Neural progenitor cell (in vitro differentiated cells): ENCODE data around the gene AP2A1. TPM values are rescaled to one million over a fixed set of nuclear protein-coding genes. Genes with fewer than 3 reads are reported as not detected.

Experiments used
- DNase-seq: peaks from one replicate; pipeline ENCODE4 v3.0.0-alpha.2; 2016; ENCODE audit warnings: low spot score
- H2AFZ ChIP-seq: fragments of 200-600 bp; sonication (generic); replicated peaks from 2 replicates; pipeline ENCODE4 v1.6.1; 2016; ENCODE audit warnings: antibody characterized with exemption
- H3F3A ChIP-seq: fragments of 200-600 bp; sonication (generic); 2 replicates; pipeline ENCODE4 v1.6.1; 2016; ENCODE audit warnings: antibody characterized with exemption, low read depth
- H3K27ac ChIP-seq: fragments of 200-600 bp; sonication (generic); 2 replicates; pipeline ENCODE4 v1.5.1; 2016; ENCODE audit warnings: mild to moderate bottlenecking
- H3K27me3 ChIP-seq: fragments of 200-600 bp; sonication (generic); 2 replicates; pipeline ENCODE4 v1.6.1; 2016; ENCODE audit warnings: mild to moderate bottlenecking, moderate library complexity
- H3K36me3 ChIP-seq: fragments of 200-600 bp; sonication (generic); 2 replicates; pipeline ENCODE4 v1.5.1; 2016
- H3K4me1 ChIP-seq: fragments of 200-600 bp; sonication (generic); 2 replicates; pipeline ENCODE4 v1.6.1; 2016; ENCODE audit warnings: mixed run types
- H3K4me2 ChIP-seq: fragments of 200-600 bp; sonication (generic); 2 replicates; pipeline ENCODE4 v1.6.1; 2016
- H3K4me3 ChIP-seq: fragments of 200-600 bp; sonication (generic); 2 replicates; pipeline ENCODE4 v1.5.1; 2016
- H3K79me2 ChIP-seq: fragments of 200-600 bp; sonication (generic); 2 replicates; pipeline ENCODE4 v1.6.1; 2016; ENCODE audit warnings: low read depth
- H3K9ac ChIP-seq: fragments of 200-600 bp; sonication (generic); 2 replicates; pipeline ENCODE4 v1.6.1; 2016
- H3K9me3 ChIP-seq: fragments of 200-600 bp; sonication (generic); 2 replicates; pipeline ENCODE4 v1.5.1; 2016; ENCODE audit warnings: low read depth
- H4K20me1 ChIP-seq: fragments of 200-600 bp; sonication (generic); 2 replicates; pipeline ENCODE4 v1.6.1; 2016; ENCODE audit warnings: low read depth
- H3K27ac Mint-ChIP-seq: 3 replicates; pipeline ENCODE4 v1.8.0; 2021; ENCODE audit warnings: mixed read lengths
- H3K27me3 Mint-ChIP-seq: 2 replicates; pipeline ENCODE4 v1.8.0; 2022; ENCODE audit warnings: low read depth, mild to moderate bottlenecking, inconsistent platforms, moderate library complexity, mixed read lengths; ENCODE audit not compliant: insufficient read depth
- H3K36me3 Mint-ChIP-seq: 3 replicates; pipeline ENCODE4 v1.8.0; 2021; ENCODE audit warnings: mixed read lengths
- H3K4me1 Mint-ChIP-seq: 3 replicates; pipeline ENCODE4 v1.8.0; 2021; ENCODE audit warnings: mixed read lengths
- H3K4me3 Mint-ChIP-seq: 3 replicates; pipeline ENCODE4 v1.8.0; 2021; ENCODE audit warnings: mild to moderate bottlenecking, moderate library complexity, mixed read lengths
- H3K9me3 Mint-ChIP-seq: 3 replicates; pipeline ENCODE4 v1.8.0; 2020; ENCODE audit warnings: mixed read lengths
- EZH2 ChIP-seq: fragments of 200-600 bp; sonication (generic); IDR thresholded peaks from 2 replicates; pipeline ENCODE4 v1.6.1; 2017; ENCODE audit warnings: antibody characterized with exemption, mild to moderate bottlenecking, moderate library complexity
- EZH2phosphoT487 ChIP-seq: fragments of 200-600 bp; sonication (generic); IDR thresholded peaks from 2 replicates; pipeline ENCODE4 v1.6.1; 2017; ENCODE audit warnings: antibody characterized with exemption
- total RNA-seq: library from RNA; depleted of rRNA; stranded (reverse); fragments of >200 nt; gene quantifications from 2 replicates; pipeline ENCODE4 v1.2.3, GENCODE V29; 2015; ENCODE audit warnings: low replicate concordance
- TF ChIP-seq, protein P1 (sequence below): fragments of 200-600 bp; sonication (generic); IDR thresholded peaks from 2 replicates; pipeline ENCODE4 v1.5.1; 2017; ENCODE audit warnings: antibody characterized with exemption, mild to moderate bottlenecking

Gene AP2A1
- total RNA-seq, 1 donor from 2014 or later, result 61.6 TPM

DNA sequence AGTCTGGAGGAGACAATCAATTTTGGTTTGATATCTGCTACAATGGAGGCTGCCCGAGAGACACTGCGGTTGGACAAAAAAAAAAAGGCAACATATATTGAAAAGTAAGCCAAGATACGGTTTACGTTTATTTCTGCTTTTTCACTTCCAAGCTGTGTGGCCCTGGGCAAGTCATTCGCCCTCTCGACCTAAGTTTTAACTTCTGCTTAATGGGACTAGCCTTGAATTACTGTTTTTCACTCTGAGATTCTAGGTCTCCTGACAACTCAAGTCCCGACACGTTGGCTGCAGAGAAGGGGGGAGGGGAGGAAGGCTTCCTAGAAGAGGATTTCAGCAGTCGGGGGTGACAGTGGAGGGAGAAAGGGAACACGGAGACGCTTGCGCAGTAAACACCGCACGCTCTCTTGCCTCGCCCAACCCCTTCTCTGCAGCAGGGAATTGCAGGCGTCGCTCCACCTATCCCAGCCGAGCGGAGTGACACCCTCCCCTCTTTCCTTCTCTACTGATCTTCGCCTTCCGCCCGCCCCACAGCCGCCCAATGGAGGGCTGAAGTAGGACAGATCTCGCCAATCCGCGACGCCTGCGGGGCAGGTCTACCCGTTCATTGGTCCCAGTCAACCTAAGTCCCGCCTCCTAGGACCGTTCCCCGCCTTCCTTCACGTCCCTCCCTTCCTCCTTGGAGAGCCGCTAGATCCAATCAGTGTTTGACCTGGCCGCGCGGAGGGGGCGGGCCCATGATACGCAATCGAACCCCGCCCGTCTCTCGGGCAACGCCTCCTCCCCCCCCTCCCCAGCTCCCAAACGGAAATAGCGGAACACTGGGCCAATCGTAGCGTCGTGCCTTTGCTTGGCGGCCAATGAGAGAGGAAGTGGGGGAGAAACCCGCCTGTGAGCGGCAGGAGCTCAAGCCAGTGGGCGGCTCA is 533 bp upstream of the AP2A1 start:
- Histone ChIP-seq H3K4me3 (peak overlapping the region; percentile 94), H3K36me3 (no peaks in the 10 kb centered on the region), H3F3A (peaks cover 12% of the 10 kb centered on the region), H3K9ac (peak overlapping the region; percentile 64), H3K27me3 (no peaks in the 10 kb centered on the region), H4K20me1 (no peaks in the 10 kb centered on the region), H3K4me2 (peak overlapping the region; percentile 81), H3K27ac (peak overlapping the region; percentile 99), H3K79me2 (peaks cover 43% of the 10 kb centered on the region), H3K9me3 (no peaks in the 10 kb centered on the region), H3K4me1 (peaks cover 11% of the 10 kb centered on the region), H2AFZ (no peak overlapping the region)
- peaks cover 11% of the 10 kb centered on the region for H3K27me3 Mint-ChIP-seq
- DNase-seq, result peak; percentile 100
- no peaks in the 10 kb centered on the region for H3K9me3 Mint-ChIP-seq
- peak overlapping the region; percentile 95 for H3K4me3 Mint-ChIP-seq
- H3K36me3 Mint-ChIP-seq, result no peaks in the 10 kb centered on the region
- H3K4me1 Mint-ChIP-seq, result peaks cover 36% of the 10 kb centered on the region
- TF ChIP-seq EZH2phosphoT487, result no peak
- no peak for TF ChIP-seq EZH2
- TF ChIP-seq, protein P1, sequence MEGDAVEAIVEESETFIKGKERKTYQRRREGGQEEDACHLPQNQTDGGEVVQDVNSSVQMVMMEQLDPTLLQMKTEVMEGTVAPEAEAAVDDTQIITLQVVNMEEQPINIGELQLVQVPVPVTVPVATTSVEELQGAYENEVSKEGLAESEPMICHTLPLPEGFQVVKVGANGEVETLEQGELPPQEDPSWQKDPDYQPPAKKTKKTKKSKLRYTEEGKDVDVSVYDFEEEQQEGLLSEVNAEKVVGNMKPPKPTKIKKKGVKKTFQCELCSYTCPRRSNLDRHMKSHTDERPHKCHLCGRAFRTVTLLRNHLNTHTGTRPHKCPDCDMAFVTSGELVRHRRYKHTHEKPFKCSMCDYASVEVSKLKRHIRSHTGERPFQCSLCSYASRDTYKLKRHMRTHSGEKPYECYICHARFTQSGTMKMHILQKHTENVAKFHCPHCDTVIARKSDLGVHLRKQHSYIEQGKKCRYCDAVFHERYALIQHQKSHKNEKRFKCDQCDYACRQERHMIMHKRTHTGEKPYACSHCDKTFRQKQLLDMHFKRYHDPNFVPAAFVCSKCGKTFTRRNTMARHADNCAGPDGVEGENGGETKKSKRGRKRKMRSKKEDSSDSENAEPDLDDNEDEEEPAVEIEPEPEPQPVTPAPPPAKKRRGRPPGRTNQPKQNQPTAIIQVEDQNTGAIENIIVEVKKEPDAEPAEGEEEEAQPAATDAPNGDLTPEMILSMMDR, result no peak
- H3K27ac Mint-ChIP-seq, result peak overlapping the region; percentile 96

DNA sequence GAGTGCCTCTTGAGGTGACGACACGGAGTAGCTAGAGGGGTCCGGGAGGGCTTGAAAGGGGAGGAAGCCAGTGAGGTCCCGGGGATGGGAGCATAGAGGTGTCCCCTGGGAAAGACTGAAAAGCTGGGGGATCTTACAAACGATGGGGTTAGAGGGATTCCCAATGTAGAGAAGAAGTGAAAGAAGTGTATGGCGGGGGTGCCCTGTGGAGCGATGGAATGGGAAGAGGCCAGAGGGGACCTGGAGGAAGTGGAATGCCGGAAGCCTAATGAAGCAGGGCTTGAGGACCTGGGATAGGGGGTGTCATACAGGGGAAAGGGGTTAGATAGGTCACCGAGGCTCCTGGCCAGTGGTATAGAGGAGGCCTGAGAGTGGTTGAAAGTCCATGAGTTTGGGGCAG is 580 bp downstream of the AP2A1 start:
- H4K20me1 ChIP-seq, result no peaks in the 10 kb centered on the region
- H3K4me1 Mint-ChIP-seq, result peaks cover 32% of the 10 kb centered on the region
- peaks cover 11% of the 10 kb centered on the region for H3K27me3 Mint-ChIP-seq
- no peaks in the 10 kb centered on the region for H3K27me3 ChIP-seq
- H3K4me2 ChIP-seq, result peak overlapping the region; percentile 98
- no peak overlapping the region for H3K27ac ChIP-seq
- H2AFZ ChIP-seq, result no peak overlapping the region
- TF ChIP-seq, protein P1, result no peak
- TF ChIP-seq EZH2, result no peak
- no peak for TF ChIP-seq EZH2phosphoT487
- peak overlapping the region; percentile 95 for H3K4me3 Mint-ChIP-seq
- peak overlapping the region; percentile 62 for H3K27ac Mint-ChIP-seq
- H3K9me3 Mint-ChIP-seq, result no peaks in the 10 kb centered on the region
- peak overlapping the region; percentile 91 for H3K9ac ChIP-seq
- H3K4me1 ChIP-seq, result peaks cover 8% of the 10 kb centered on the region
- peaks cover 55% of the 10 kb centered on the region for H3K79me2 ChIP-seq
- H3K4me3 ChIP-seq, result peak overlapping the region; percentile 94
- peaks cover 12% of the 10 kb centered on the region for H3F3A ChIP-seq
- no peaks in the 10 kb centered on the region for H3K9me3 ChIP-seq
- no peaks in the 10 kb centered on the region for H3K36me3 Mint-ChIP-seq
- H3K36me3 ChIP-seq, result no peaks in the 10 kb centered on the region
- DNase-seq, result peak; percentile 59

DNA sequence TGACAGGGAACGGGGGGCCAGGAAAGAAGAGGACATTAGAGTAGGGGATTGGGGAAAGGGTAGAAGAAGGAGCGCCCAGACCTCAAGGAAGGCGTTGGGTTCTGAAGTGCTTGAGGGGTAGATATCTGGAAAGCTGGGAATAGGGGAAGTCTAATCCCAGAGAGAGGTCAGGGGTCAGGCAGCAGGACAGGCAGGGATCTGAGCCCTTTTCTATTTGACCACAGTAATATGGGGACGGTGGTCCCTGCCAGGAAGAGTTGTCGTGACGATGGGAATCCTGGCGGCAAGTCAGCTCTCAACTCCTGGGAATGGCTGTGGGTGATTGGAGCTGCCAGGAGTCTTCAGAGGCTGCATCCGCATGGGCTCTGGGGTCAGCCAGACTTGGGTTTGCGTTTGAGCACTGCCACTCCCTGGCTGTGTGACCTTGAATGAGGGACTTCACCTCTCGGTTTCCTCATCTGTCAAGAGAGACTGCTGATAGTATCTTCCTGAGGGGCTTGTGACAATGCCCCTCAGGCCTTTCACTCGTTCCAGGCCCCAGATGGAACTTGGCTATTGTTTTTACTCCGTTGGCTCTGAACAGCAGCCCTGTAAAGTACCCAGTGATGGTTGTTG is 1.3 kb downstream of the AP2A1 start:
- Histone ChIP-seq H3F3A (peaks cover 12% of the 10 kb centered on the region), H3K9ac (peak overlapping the region; percentile 91), H3K36me3 (no peaks in the 10 kb centered on the region), H2AFZ (no peak overlapping the region), H3K79me2 (peaks cover 62% of the 10 kb centered on the region), H3K9me3 (no peaks in the 10 kb centered on the region), H3K27ac (no peak overlapping the region), H3K4me1 (peaks cover 8% of the 10 kb centered on the region), H3K27me3 (no peaks in the 10 kb centered on the region), H3K4me3 (peak overlapping the region; percentile 94), H4K20me1 (no peaks in the 10 kb centered on the region), H3K4me2 (peak overlapping the region; percentile 98)
- H3K27me3 Mint-ChIP-seq, result peaks cover 11% of the 10 kb centered on the region
- peaks cover 32% of the 10 kb centered on the region for H3K4me1 Mint-ChIP-seq
- H3K36me3 Mint-ChIP-seq, result no peaks in the 10 kb centered on the region
- no peak overlapping the region for H3K27ac Mint-ChIP-seq
- peak overlapping the region; percentile 95 for H3K4me3 Mint-ChIP-seq
- DNase-seq, result peak; percentile 26
- no peak for TF ChIP-seq EZH2phosphoT487
- no peaks in the 10 kb centered on the region for H3K9me3 Mint-ChIP-seq
